HepG2 (cell line): ENCODE data around the gene CDC6. TPM values are rescaled to one million over a fixed set of nuclear protein-coding genes. Genes with fewer than 3 reads are reported as not detected.

ENCODE experiments used
- CEBPZ ChIP-seq: IDR thresholded peaks from 2 replicates; pipeline ENCODE4 v1.6.1; 2012; ENCODE audit warnings: low read length, improper control_type of control experiment
- HNRNPUL1 ChIP-seq: fragments of 200-400 bp; formaldehyde crosslinking; IDR thresholded peaks from 2 replicates; pipeline ENCODE4 v1.6.1; 2017; ENCODE audit warnings: low read depth, mild to moderate bottlenecking, low read length, moderate library complexity
- NFE2L1 ChIP-seq: sonication (generic); formaldehyde crosslinking; IDR thresholded peaks from 2 replicates; pipeline ENCODE4 v1.4.0; 2020; ENCODE audit warnings: missing genetic modification reagents, mild to moderate bottlenecking, borderline replicate concordance
- PHF8 ChIP-seq: sonication (generic); formaldehyde crosslinking; IDR thresholded peaks from 2 replicates; pipeline ENCODE4 v1.5.0; 2020; ENCODE audit warnings: missing genetic modification reagents
- POLR2A ChIP-seq, 2 experiments: IDR thresholded peaks; 2 replicates each; pipeline ENCODE4 v1.6.1; 2011; ENCODE audit warnings: low read depth in 2 of 2, low read length in 2 of 2, mild to moderate bottlenecking in 1 of 2, moderate library complexity in 1 of 2; ENCODE audit not compliant: insufficient read depth in 1 of 2
- U2AF1 ChIP-seq: fragments of 200-400 bp; formaldehyde crosslinking; optimal IDR thresholded peaks from 2 replicates; pipeline ENCODE3; 2017; ENCODE audit warnings: mild to moderate bottlenecking, low read depth, low read length
- ZNF800 ChIP-seq: sonication (generic); formaldehyde crosslinking; IDR thresholded peaks from 2 replicates; pipeline ENCODE4 v1.4.0; 2020; ENCODE audit warnings: missing genetic modification reagents
- polyA plus RNA-seq, 8 experiments: library from polyadenylated mRNA; depleted of rRNA in 3 of 8; stranded (reverse) in 7 of 8; unstranded in 1 of 8; fragments of >200 nt; fragmentation: Illumina TruSeq in 4 of 8; extraction: Trizol in 4 of 8; gene quantifications; 2 replicates each; pipeline versions ENCODE4 v1.2.1 to v1.2.3, GENCODE V29; 2011 to 2016; ENCODE audit warnings: low read depth in 4 of 8, missing spikeins in 1 of 8, mixed read lengths in 1 of 8; ENCODE audit not compliant: insufficient read depth in 1 of 8
- total RNA-seq, 5 experiments: library from RNA; depleted of rRNA; stranded (reverse); fragments of >200 nt; fragmentation: Illumina TruSeq; extraction: Trizol; gene quantifications; 2 replicates each; pipeline ENCODE4 v1.2.3, GENCODE V29; 2016; ENCODE audit warnings: low read depth in 1 of 5
- TF ChIP-seq, protein P1 (sequence below): sonication (generic); formaldehyde crosslinking; IDR thresholded peaks from one replicate; pipeline ENCODE4 v1.5.1; 2020; ENCODE audit warnings: mild to moderate bottlenecking, missing genetic modification reagents; ENCODE audit errors: not compliant biosample characterization
- TF ChIP-seq, protein P2 (sequence below): IDR thresholded peaks from 2 replicates; pipeline ENCODE4 v1.6.1; 2018; ENCODE audit warnings: missing genetic modification reagents, mild to moderate bottlenecking, missing compliant biosample characterization
- TF ChIP-seq, protein P3 (sequence below): sonication (generic); formaldehyde crosslinking; IDR thresholded peaks from 2 replicates; pipeline ENCODE4 v1.4.0; 2020; ENCODE audit warnings: missing genetic modification reagents

CDC6 gene
- total and polyA plus RNA-seq, 2 of the 13 experiments (the other 11 are each of a cell fraction or from before 2014, with no cell fraction given): 17.4 to 114 TPM

DNA sequence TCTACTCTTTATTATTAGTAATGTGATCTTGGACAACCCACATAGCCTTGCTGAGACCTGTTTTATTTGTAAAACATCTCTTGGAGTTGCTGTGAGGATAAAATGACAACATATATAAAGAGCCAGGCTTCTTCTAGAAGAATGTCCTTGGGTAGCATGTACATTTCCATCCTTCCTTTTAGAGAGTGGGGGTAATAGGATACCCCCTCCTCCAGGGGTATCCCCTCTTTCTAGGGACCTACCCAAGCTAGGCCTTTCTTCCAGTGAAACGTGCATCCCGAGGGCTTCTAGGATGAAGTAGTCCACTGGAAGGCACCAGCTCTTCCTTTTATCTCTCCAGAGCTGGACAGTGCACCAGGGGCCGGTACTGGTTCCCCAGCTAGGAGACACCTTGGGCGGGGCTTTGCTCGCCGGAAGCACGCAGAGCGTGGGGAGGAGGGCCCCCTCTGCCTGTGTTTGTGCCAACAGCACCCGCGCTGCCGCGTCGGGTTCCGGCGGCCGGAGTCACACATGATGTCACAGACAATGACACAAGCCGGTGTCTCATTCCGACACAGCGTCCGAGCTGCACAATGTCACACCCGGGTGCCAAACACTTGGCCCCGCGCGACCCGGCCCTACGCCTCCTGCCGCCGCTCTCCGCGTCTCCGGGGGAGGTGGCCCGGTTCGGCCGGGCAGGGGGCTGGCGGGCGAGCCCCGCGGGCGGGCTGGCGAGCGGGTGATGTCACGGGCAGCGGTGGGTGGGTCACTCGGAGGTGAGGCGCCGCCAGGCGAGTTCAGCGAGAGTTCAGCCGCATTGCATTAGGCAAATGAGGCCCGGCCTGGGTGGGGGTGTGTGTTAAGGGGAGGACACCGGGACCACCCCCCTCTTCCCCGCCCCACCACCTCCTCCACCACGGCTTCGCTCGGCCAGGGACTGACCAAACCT, 53.5 kb downstream of the CDC6 start (continued):
- TF ChIP-seq CEBPZ (no peak), U2AF1 (no peak), POLR2A (IDR thresholded peaks at IDR 0.05; ENCODE audit: insufficient read depth in 1 of 2, low read depth in 2 of 2, low read length in 2 of 2) (no peak), NFE2L1 (CRISPR knock-in tag) (no peak), HNRNPUL1 (no peak), ZNF800 (CRISPR knock-in tag) (no peak), PHF8 (CRISPR knock-in tag) (no peak; the same call in 1 of the 2 replicates)
- TF ChIP-seq, protein P1, sequence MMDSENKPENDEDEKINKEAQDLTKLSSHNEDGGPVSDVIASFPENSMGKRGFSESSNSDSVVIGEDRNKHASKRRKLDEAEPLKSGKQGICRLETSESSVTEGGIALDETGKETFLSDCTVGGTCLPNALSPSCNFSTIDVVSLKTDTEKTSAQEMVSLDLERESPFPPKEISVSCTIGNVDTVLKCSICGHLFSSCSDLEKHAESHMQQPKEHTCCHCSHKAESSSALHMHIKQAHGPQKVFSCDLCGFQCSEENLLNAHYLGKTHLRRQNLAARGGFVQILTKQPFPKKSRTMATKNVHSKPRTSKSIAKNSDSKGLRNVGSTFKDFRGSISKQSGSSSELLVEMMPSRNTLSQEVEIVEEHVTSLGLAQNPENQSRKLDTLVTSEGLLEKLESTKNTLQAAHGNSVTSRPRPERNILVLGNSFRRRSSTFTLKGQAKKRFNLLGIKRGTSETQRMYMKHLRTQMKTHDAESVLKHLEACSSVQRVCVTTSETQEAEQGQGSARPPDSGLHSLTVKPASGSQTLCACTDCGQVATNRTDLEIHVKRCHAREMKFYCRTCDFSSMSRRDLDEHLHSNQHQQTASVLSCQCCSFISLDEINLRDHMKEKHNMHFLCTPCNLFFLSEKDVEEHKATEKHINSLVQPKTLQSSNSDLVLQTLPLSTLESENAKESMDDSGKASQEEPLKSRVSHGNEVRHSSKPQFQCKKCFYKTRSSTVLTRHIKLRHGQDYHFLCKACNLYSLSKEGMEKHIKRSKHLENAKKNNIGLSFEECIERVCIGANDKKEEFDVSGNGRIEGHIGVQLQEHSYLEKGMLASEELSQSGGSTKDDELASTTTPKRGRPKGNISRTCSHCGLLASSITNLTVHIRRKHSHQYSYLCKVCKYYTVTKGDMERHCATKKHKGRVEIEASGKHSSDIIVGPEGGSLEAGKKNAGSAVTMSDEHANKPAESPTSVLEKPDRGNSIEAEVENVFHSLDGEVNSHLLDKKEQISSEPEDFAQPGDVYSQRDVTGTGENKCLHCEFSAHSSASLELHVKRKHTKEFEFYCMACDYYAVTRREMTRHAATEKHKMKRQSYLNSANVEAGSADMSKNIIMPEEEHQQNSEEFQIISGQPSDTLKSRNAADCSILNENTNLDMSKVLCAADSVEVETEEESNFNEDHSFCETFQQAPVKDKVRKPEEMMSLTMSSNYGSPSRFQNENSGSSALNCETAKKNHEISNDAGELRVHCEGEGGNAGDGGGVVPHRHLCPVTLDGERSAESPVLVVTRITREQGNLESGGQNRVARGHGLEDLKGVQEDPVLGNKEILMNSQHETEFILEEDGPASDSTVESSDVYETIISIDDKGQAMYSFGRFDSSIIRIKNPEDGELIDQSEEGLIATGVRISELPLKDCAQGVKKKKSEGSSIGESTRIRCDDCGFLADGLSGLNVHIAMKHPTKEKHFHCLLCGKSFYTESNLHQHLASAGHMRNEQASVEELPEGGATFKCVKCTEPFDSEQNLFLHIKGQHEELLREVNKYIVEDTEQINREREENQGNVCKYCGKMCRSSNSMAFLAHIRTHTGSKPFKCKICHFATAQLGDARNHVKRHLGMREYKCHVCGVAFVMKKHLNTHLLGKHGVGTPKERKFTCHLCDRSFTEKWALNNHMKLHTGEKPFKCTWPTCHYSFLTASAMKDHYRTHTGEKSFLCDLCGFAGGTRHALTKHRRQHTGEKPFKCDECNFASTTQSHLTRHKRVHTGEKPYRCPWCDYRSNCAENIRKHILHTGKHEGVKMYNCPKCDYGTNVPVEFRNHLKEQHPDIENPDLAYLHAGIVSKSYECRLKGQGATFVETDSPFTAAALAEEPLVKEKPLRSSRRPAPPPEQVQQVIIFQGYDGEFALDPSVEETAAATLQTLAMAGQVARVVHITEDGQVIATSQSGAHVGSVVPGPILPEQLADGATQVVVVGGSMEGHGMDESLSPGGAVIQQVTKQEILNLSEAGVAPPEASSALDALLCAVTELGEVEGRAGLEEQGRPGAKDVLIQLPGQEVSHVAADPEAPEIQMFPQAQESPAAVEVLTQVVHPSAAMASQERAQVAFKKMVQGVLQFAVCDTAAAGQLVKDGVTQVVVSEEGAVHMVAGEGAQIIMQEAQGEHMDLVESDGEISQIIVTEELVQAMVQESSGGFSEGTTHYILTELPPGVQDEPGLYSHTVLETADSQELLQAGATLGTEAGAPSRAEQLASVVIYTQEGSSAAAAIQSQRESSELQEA (CRISPR knock-in tag): no peak
- TF ChIP-seq, protein P2, sequence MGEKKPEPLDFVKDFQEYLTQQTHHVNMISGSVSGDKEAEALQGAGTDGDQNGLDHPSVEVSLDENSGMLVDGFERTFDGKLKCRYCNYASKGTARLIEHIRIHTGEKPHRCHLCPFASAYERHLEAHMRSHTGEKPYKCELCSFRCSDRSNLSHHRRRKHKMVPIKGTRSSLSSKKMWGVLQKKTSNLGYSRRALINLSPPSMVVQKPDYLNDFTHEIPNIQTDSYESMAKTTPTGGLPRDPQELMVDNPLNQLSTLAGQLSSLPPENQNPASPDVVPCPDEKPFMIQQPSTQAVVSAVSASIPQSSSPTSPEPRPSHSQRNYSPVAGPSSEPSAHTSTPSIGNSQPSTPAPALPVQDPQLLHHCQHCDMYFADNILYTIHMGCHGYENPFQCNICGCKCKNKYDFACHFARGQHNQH: peak; percentile 80; the same call in 1 of the 2 replicates
- TF ChIP-seq, protein P3, sequence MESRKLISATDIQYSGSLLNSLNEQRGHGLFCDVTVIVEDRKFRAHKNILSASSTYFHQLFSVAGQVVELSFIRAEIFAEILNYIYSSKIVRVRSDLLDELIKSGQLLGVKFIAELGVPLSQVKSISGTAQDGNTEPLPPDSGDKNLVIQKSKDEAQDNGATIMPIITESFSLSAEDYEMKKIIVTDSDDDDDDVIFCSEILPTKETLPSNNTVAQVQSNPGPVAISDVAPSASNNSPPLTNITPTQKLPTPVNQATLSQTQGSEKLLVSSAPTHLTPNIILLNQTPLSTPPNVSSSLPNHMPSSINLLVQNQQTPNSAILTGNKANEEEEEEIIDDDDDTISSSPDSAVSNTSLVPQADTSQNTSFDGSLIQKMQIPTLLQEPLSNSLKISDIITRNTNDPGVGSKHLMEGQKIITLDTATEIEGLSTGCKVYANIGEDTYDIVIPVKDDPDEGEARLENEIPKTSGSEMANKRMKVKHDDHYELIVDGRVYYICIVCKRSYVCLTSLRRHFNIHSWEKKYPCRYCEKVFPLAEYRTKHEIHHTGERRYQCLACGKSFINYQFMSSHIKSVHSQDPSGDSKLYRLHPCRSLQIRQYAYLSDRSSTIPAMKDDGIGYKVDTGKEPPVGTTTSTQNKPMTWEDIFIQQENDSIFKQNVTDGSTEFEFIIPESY: peak; percentile 20; the same call in 1 of the 2 replicates
